ENCODE measurements around the gene CALCOCO2. TPM values are rescaled to one million over a fixed set of nuclear protein-coding genes. Genes with fewer than 3 reads are reported as not detected.

CALCOCO2 gene
- 100 to 1,000 TPM; 179 to 356 (median 241) TPM for total RNA-seq

- TF ChIP-seq CTCF (IDR thresholded peaks at IDR 0.05; ENCODE audit: low read depth): no peak
These were observed at the start of gene CALCOCO2 for GRCh38 chr17:48830840-48831548. Gene CALCOCO2, plus strand, starts transcription at chr17:48831035. Its CDS starts 10,673 bp downstream, at chr17:48841708.

- no peak for TF ChIP-seq CTCF (IDR thresholded peaks at IDR 0.05; ENCODE audit: low read depth)
These were observed 43.0 kb upstream of the CALCOCO2 start for GRCh38 chr17:48787828-48788227.

GRCh38 chr17:48790607-48791127 lies 40.2 kb upstream of the CALCOCO2 start:
- TF ChIP-seq CTCF (IDR thresholded peaks at IDR 0.05; ENCODE audit: low read depth): no peak

GRCh38 chr17:48791128-48792032 lies 39.5 kb upstream of the CALCOCO2 start:
- no peak for TF ChIP-seq CTCF (IDR thresholded peaks at IDR 0.05; ENCODE audit: low read depth)

GRCh38 chr17:48792033-48792798 lies 38.6 kb upstream of the CALCOCO2 start:
- TF ChIP-seq CTCF (IDR thresholded peaks at IDR 0.05; ENCODE audit: low read depth): no peak

GRCh38 chr17:48795444-48796162 lies 35.2 kb upstream of the CALCOCO2 start:
- no peak for TF ChIP-seq CTCF (IDR thresholded peaks at IDR 0.05; ENCODE audit: low read depth)

Measured in subcutaneous adipose tissue (tissue), 4 donors.